Sigmoid colon (tissue), 4 donors: Measurements from ENCODE around the gene INTS15.

Experiments
- CTCF ChIP-seq, 4 experiments: fragments of 450-650 bp in 3 of 4; fragments of 200-600 bp in 1 of 4; IDR thresholded peaks; one replicate each; pipeline ENCODE4 v1.5.1; 2016 to 2019; ENCODE audit warnings: antibody characterized with exemption in 4 of 4, mild to moderate bottlenecking in 3 of 4, moderate library complexity in 2 of 4
- EP300 ChIP-seq, 4 donors: sonication (generic); formaldehyde crosslinking; IDR thresholded peaks; one replicate each; pipeline ENCODE4 v1.6.1; 2017; ENCODE audit warnings: antibody characterized with exemption in 4 of 4
- POLR2A ChIP-seq, 2 donors: fragments of 450-650 bp; IDR thresholded peaks; one replicate each; pipeline ENCODE4 v1.6.1; 2016; ENCODE audit warnings: antibody characterized with exemption in 2 of 2, mild to moderate bottlenecking in 2 of 2, moderate library complexity in 2 of 2
- POLR2AphosphoS5 ChIP-seq, 4 donors: sonication (generic); formaldehyde crosslinking; IDR thresholded peaks; one replicate each; pipeline ENCODE4 v1.6.1; 2017; ENCODE audit warnings: antibody characterized with exemption in 4 of 4

- TF ChIP-seq CTCF (IDR thresholded peaks at IDR 0.05): no peak
- no peak for TF ChIP-seq POLR2A (IDR thresholded peaks at IDR 0.05)
- TF ChIP-seq POLR2AphosphoS5 (IDR thresholded peaks at IDR 0.05): no peak
- TF ChIP-seq EP300 (IDR thresholded peaks at IDR 0.05): no peak
These were observed 31.6 kb downstream of the INTS15 start for GRCh38 chr7:6621195-6622133.
